NB4 (cell line): ENCODE measurements around the gene GOLGB1.

Experiments
- POLR2A ChIP-seq: IDR thresholded peaks from 2 replicates; pipeline ENCODE4 v1.6.1; 2011; ENCODE audit warnings: mild to moderate bottlenecking; ENCODE audit not compliant: insufficient read length; ENCODE audit errors: extremely low read depth
- TF ChIP-seq, protein P1 (sequence below): IDR thresholded peaks from one replicate; pipeline ENCODE4 v1.5.1; 2012; ENCODE audit warnings: low read depth, low read length

GRCh38 chr3:121723485-121723884, 26.1 kb downstream of the GOLGB1 start:
- TF ChIP-seq, protein P1, sequence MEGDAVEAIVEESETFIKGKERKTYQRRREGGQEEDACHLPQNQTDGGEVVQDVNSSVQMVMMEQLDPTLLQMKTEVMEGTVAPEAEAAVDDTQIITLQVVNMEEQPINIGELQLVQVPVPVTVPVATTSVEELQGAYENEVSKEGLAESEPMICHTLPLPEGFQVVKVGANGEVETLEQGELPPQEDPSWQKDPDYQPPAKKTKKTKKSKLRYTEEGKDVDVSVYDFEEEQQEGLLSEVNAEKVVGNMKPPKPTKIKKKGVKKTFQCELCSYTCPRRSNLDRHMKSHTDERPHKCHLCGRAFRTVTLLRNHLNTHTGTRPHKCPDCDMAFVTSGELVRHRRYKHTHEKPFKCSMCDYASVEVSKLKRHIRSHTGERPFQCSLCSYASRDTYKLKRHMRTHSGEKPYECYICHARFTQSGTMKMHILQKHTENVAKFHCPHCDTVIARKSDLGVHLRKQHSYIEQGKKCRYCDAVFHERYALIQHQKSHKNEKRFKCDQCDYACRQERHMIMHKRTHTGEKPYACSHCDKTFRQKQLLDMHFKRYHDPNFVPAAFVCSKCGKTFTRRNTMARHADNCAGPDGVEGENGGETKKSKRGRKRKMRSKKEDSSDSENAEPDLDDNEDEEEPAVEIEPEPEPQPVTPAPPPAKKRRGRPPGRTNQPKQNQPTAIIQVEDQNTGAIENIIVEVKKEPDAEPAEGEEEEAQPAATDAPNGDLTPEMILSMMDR: no peak
- TF ChIP-seq POLR2A: no peak
